Choroid plexus epithelial cell (primary cell): ENCODE data around the gene GATA5.

Source experiments
- DNase-seq: peaks from one replicate; pipeline ENCODE4 v3.0.0-alpha.2; 2010; ENCODE audit warnings: low read depth
- H3K4me3 ChIP-seq: 2 replicates; pipeline ENCODE4 v1.5.1; 2011; ENCODE audit warnings: low read depth, mild to moderate bottlenecking, control low read depth, low read length, moderate library complexity
- CTCF ChIP-seq: conservative IDR thresholded peaks from 2 replicates; pipeline ENCODE4 v1.5.1; 2011; ENCODE audit warnings: low read depth, mild to moderate bottlenecking, control low read depth, inconsistent platforms, low read length, moderate library complexity

GATA5 gene

GRCh38 chr20:62425281-62426058 is 50.3 kb downstream of the GATA5 start:
- no peak for DNase-seq
- no peak overlapping the region for H3K4me3 ChIP-seq
- TF ChIP-seq CTCF, result no peak

GRCh38 chr20:62424249-62425107 is 51.3 kb downstream of the GATA5 start:
- no peak for DNase-seq
- no peak for TF ChIP-seq CTCF

GRCh38 chr20:62423326-62423706 is 52.5 kb downstream of the GATA5 start:
- H3K4me3 ChIP-seq, result no peak overlapping the region
- TF ChIP-seq CTCF, result no peak
- DNase-seq, result no peak

More at GRCh38 chr20:62424249-62425107, 51.3 kb downstream of the GATA5 start:
- no peak overlapping the region for H3K4me3 ChIP-seq

GRCh38 chr20:62422636-62423325 is 53.0 kb downstream of the GATA5 start:
- no peak for TF ChIP-seq CTCF
- H3K4me3 ChIP-seq, result no peak overlapping the region
- no peak for DNase-seq

GRCh38 chr20:62421716-62421990 is 54.1 kb downstream of the GATA5 start:
- no peak overlapping the region for H3K4me3 ChIP-seq
- no peak for TF ChIP-seq CTCF
- DNase-seq, result no peak

GRCh38 chr20:62420846-62421715 is 54.7 kb downstream of the GATA5 start:
- TF ChIP-seq CTCF, result no peak
- no peak for DNase-seq
- H3K4me3 ChIP-seq, result no peak overlapping the region
